Spleen (tissue), 11 donors: ENCODE results near the gene GAL3ST2. TPM values are rescaled to one million over a fixed set of nuclear protein-coding genes. Genes with fewer than 3 reads are reported as not detected.
"Not testable (repeated sequence)": the region's sequence is repeated elsewhere in the genome, so short reads cannot be mapped to it uniquely, and the experiment has no call there.

ENCODE experiments used
- DNase-seq: peaks from one replicate; pipeline ENCODE4 v3.0.0-alpha.2; 2020
- H3K27ac ChIP-seq, 8 donors: fragments of 200-600 bp; sonication (generic) in 7 of 8; 1 replicate in 4 of 8; 2 replicates in 4 of 8; pipeline versions ENCODE4 v1.5.0 to v1.8.0; 2016 to 2021; ENCODE audit warnings: inconsistent platforms in 4 of 8, mild to moderate bottlenecking in 4 of 8, moderate library complexity in 1 of 8
- H3K27me3 ChIP-seq, 7 donors: fragments of 200-600 bp; sonication (generic) in 6 of 7; replicated peaks in 1 of 7; 1 replicate in 4 of 7; 2 replicates in 3 of 7; pipeline versions ENCODE4 v1.5.0 to v1.8.0; 2016 to 2021; ENCODE audit warnings: inconsistent platforms in 3 of 7, mild to moderate bottlenecking in 1 of 7
- H3K36me3 ChIP-seq, 6 donors: fragments of 200-600 bp; sonication (generic) in 5 of 6; 1 replicate in 4 of 6; 2 replicates in 2 of 6; pipeline versions ENCODE4 v1.5.0 to v1.8.0; 2016 to 2021; ENCODE audit warnings: inconsistent platforms in 2 of 6
- H3K4me1 ChIP-seq, 6 donors: fragments of 200-600 bp; sonication (generic) in 5 of 6; 1 replicate in 3 of 6; 2 replicates in 3 of 6; pipeline versions ENCODE4 v1.5.0 to v1.8.0; 2016 to 2021; ENCODE audit warnings: inconsistent platforms in 3 of 6
- H3K4me3 ChIP-seq, 8 donors: fragments of 200-600 bp; sonication (generic) in 7 of 8; 1 replicate in 4 of 8; 2 replicates in 4 of 8; pipeline versions ENCODE4 v1.5.0 to v1.8.0; 2016 to 2021; ENCODE audit warnings: inconsistent platforms in 4 of 8, mild to moderate bottlenecking in 4 of 8, moderate library complexity in 2 of 8
- H3K9me3 ChIP-seq, 8 donors: fragments of 200-600 bp; sonication (generic) in 7 of 8; 1 replicate in 4 of 8; 2 replicates in 4 of 8; pipeline versions ENCODE4 v1.5.0 to v1.8.0; 2016 to 2021; ENCODE audit warnings: inconsistent platforms in 4 of 8
- POLR2A ChIP-seq, 3 donors: fragments of 450-650 bp; IDR thresholded peaks; one replicate each; pipeline ENCODE4 v1.5.1; 2017; ENCODE audit warnings: antibody characterized with exemption in 3 of 3, mild to moderate bottlenecking in 1 of 3
- POLR2AphosphoS5 ChIP-seq, 3 donors: sonication (generic); formaldehyde crosslinking; IDR thresholded peaks; one replicate each; pipeline ENCODE4 v1.5.1; 2017; ENCODE audit warnings: antibody characterized with exemption in 3 of 3
- WGBS, 5 donors: extraction: QIAGEN DNeasy Blood & Tissue Kit in 3 of 5; methylation state at CpG; one replicate each; pipeline versions ENCODE4 v1.1.5 to v1.1.7; 2013 to 2018; 5-methylcytosine and 5-hydroxymethylcytosine counted together
- intact Hi-C: fragments of 100-400 bp; cut with DNase I; formaldehyde crosslinking; loops from one replicate; pipeline ENCODE4 v1.15.0; 2023; ENCODE audit warnings: low total_unique reads
- polyA plus RNA-seq, 3 donors: library from polyadenylated mRNA; stranded (reverse); fragments of 200-250 nt; gene quantifications; one replicate each; pipeline ENCODE4 v1.2.1, GENCODE V29; 2013
- total RNA-seq, 7 donors: library from RNA; depleted of rRNA in 3 of 7; stranded (reverse); fragments of >200 nt in 3 of 7; fragmentation: NEBNext Ultra II Directional in 4 of 7; extraction: Animal tissue kit (Norgen Biotek cat#: 25700) in 4 of 7; gene quantifications; one replicate each; pipeline versions ENCODE4 v1.1.0 to v1.2.1, GENCODE V29; 2016 to 2021
- TF ChIP-seq, protein P1 (sequence below), 11 experiments: fragments of 200-600 bp in 7 of 11; fragments of 450-650 bp in 4 of 11; sonication (generic) in 4 of 11; IDR thresholded peaks in 8 of 11; conservative IDR thresholded peaks in 3 of 11; 1 replicate in 7 of 11; 2 replicates in 4 of 11; pipeline versions ENCODE4 v1.4.0 to v1.8.0; 2016 to 2021; ENCODE audit warnings: antibody characterized with exemption in 11 of 11, inconsistent platforms in 4 of 11, mild to moderate bottlenecking in 1 of 11
- donor health status: healthy with polysubstance abuse.
- donor health status: DM: no; HTN: no; CAD: no; lungs with moderate emphysema.
- donor health status: DM: no; HTN: no; CAD: no.
- donor health status: Bipolar disorder and iron deficiency.
- donor health status: healthy.
- donor health status: DM: no; HTN: no; CAD: no.
- donor health status: DM: yes; HTN: yes; CAD: no.

Gene GAL3ST2
- total and polyA plus RNA-seq, 10 donors = 0.25 to 0.85 TPM; not detected in 8

GRCh38 chr2:241788572-241788971 lies 11.9 kb downstream of the GAL3ST2 start:
- TF ChIP-seq, protein P1, sequence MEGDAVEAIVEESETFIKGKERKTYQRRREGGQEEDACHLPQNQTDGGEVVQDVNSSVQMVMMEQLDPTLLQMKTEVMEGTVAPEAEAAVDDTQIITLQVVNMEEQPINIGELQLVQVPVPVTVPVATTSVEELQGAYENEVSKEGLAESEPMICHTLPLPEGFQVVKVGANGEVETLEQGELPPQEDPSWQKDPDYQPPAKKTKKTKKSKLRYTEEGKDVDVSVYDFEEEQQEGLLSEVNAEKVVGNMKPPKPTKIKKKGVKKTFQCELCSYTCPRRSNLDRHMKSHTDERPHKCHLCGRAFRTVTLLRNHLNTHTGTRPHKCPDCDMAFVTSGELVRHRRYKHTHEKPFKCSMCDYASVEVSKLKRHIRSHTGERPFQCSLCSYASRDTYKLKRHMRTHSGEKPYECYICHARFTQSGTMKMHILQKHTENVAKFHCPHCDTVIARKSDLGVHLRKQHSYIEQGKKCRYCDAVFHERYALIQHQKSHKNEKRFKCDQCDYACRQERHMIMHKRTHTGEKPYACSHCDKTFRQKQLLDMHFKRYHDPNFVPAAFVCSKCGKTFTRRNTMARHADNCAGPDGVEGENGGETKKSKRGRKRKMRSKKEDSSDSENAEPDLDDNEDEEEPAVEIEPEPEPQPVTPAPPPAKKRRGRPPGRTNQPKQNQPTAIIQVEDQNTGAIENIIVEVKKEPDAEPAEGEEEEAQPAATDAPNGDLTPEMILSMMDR (IDR thresholded peaks at IDR 0.05 in 8 of 11, conservative IDR thresholded peaks at IDR 0.05 in 3 of 11) = no peak
- TF ChIP-seq POLR2A (IDR thresholded peaks at IDR 0.05) = no peak
- TF ChIP-seq POLR2AphosphoS5 (IDR thresholded peaks at IDR 0.05) = no peak
- no peak overlapping the region for H3K27ac ChIP-seq
- H3K27me3 ChIP-seq = no peaks in the 10 kb centered on the region
- peaks cover 0 to 16% (median 2%) of the 10 kb centered on the region in 6 donors for H3K4me1 ChIP-seq
- no peak for DNase-seq
- intact Hi-C loops = no loop called here
- H3K4me3 ChIP-seq = no peak overlapping the region
- no peaks in the 10 kb centered on the region for H3K36me3 ChIP-seq
- WGBS, 5 donors = 18 to 41% (median 25%) methylated on average over 3 of the region's 3 CpGs
- H3K9me3 ChIP-seq = peaks cover 0 to 6% (median 0%) of the 10 kb centered on the region in 8 donors

DNA sequence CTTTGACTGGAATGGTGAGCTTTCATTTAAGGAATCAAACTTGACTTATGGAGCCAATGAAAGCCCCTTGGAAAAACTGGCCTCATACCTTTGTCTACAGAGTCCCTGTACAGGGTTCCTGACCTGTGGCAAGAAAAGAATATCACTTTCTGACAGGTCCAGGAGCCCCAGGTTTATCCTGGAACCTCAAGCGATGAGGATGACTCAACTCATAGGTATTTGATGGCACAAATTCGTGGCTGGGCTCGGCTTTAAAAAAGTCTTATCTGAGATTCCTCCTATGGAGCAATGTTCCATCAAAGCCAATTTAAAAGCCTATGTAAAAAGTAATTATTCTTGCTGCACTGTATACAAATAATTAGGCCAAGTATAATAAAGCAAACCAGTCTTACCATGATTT lies 14.8 kb downstream of the GAL3ST2 start:
- H3K27ac ChIP-seq, H3K4me3 ChIP-seq, H3K36me3 ChIP-seq, intact Hi-C loops, DNase-seq, H3K9me3 ChIP-seq, H3K27me3 ChIP-seq: not testable (repeated sequence)
- peaks cover 0 to 16% (median 2%) of the 10 kb centered on the region in 6 donors for H3K4me1 ChIP-seq
- 86 to 94% (median 88%) methylated on average over 3 of the region's 3 CpGs for WGBS, 5 donors

DNA sequence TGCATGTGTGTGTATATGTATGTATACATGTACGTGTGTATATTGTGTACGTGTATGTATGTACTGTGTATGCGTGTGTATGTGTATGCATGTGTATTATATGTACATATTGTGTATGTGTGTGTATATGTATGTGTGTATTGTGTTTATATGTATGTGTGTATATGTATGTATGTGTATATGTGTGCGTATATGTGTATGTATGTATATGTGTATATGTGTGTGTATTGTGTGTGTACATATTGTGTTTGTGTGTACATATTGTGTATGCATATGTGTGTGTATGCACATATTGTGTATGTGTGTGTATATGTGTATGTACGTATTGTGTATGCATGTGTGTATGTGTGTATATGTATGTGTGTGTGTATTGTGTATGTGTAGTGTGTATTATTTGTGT lies 16.8 kb downstream of the GAL3ST2 start:
- WGBS, 5 donors = 93 to 98% (median 95%) methylated on average over 5 of the region's 5 CpGs
- no peak for DNase-seq
- TF ChIP-seq POLR2A (IDR thresholded peaks at IDR 0.05) (no peak), POLR2AphosphoS5 (IDR thresholded peaks at IDR 0.05) (no peak)
- TF ChIP-seq, protein P1 (IDR thresholded peaks at IDR 0.05 in 8 of 11, conservative IDR thresholded peaks at IDR 0.05 in 3 of 11) = no peak
- Histone ChIP-seq H3K4me3 (no peak overlapping the region), H3K27me3 (no peaks in the 10 kb centered on the region), H3K4me1 (peaks cover 0 to 12% (median 2%) of the 10 kb centered on the region in 6 donors), H3K27ac (no peak overlapping the region), H3K9me3 (peaks cover 0 to 6% (median 0%) of the 10 kb centered on the region in 8 donors), H3K36me3 (no peaks in the 10 kb centered on the region)
- intact Hi-C loops = no loop called here

GRCh38 chr2:241794250-241794823 lies 17.7 kb downstream of the GAL3ST2 start:
- Histone ChIP-seq H3K4me3 (no peak overlapping the region), H3K4me1 (peaks cover 0 to 2% (median 0%) of the 10 kb centered on the region in 6 donors), H3K27ac (no peak overlapping the region), H3K36me3 (no peaks in the 10 kb centered on the region), H3K27me3 (no peaks in the 10 kb centered on the region), H3K9me3 (peaks cover 0 to 6% (median 0%) of the 10 kb centered on the region in 8 donors)
- TF ChIP-seq POLR2AphosphoS5 (IDR thresholded peaks at IDR 0.05) (no peak), POLR2A (IDR thresholded peaks at IDR 0.05) (no peak)
- TF ChIP-seq, protein P1 (IDR thresholded peaks at IDR 0.05 in 8 of 11, conservative IDR thresholded peaks at IDR 0.05 in 3 of 11) = no peak
- DNase-seq = no peak
- 81 to 94% (median 88%) methylated on average over 10 of the region's 10 CpGs for WGBS, 5 donors
- intact Hi-C loops = no loop called here
